Activated naive CD8-positive, alpha-beta T cell (primary cell): ENCODE measurements around the gene LMNA.
"Not testable (repeated sequence)": the region's sequence is repeated elsewhere in the genome, so short reads cannot be mapped to it uniquely, and the experiment has no call there.

ENCODE experiments used
- H3K27ac Mint-ChIP-seq: one replicate; pipeline ENCODE4 v1.8.0; 2021; ENCODE audit warnings: mixed read lengths
- H3K27me3 Mint-ChIP-seq: one replicate; pipeline ENCODE4 v1.8.0; 2021; ENCODE audit warnings: mixed read lengths
- H3K36me3 Mint-ChIP-seq: one replicate; pipeline ENCODE4 v1.8.0; 2021; ENCODE audit warnings: mixed read lengths
- H3K4me1 Mint-ChIP-seq: one replicate; pipeline ENCODE4 v1.8.0; 2021; ENCODE audit warnings: low read depth, mixed read lengths
- H3K4me3 Mint-ChIP-seq: one replicate; pipeline ENCODE4 v1.8.0; 2021; ENCODE audit warnings: mild to moderate bottlenecking, mixed read lengths
- H3K9me3 Mint-ChIP-seq: one replicate; pipeline ENCODE4 v1.8.0; 2021; ENCODE audit warnings: low read depth, mixed read lengths

The LMNA gene

GRCh38 chr1:156114101-156114918 is at the start of gene LMNA:
TSS of gene LMNA (plus strand) at chr1:156114711. CDS start at chr1:156114919, 208 bp downstream.
- peak within 1 kb of the TSS; percentile 91 for H3K4me3 Mint-ChIP-seq
- H3K9me3 Mint-ChIP-seq, result no peaks in the 10 kb centered on the region
- H3K36me3 Mint-ChIP-seq, result peaks cover 2% of the 10 kb centered on the region
- peak within 1 kb of the TSS; percentile 46 for H3K27ac Mint-ChIP-seq
- no peaks in the 10 kb centered on the region for H3K27me3 Mint-ChIP-seq
- H3K4me1 Mint-ChIP-seq, result peaks cover 35% of the 10 kb centered on the region

GRCh38 chr1:156065212-156065611 is 49.3 kb upstream of the LMNA start:
- H3K9me3 Mint-ChIP-seq, result no peaks in the 10 kb centered on the region
- H3K4me3 Mint-ChIP-seq, result no peak overlapping the region
- H3K4me1 Mint-ChIP-seq, result peaks cover 7% of the 10 kb centered on the region
- H3K27ac Mint-ChIP-seq, result no peak overlapping the region
- H3K27me3 Mint-ChIP-seq, result no peaks in the 10 kb centered on the region
- no peaks in the 10 kb centered on the region for H3K36me3 Mint-ChIP-seq

GRCh38 chr1:156065871-156066270 is 48.6 kb upstream of the LMNA start:
- Mint-ChIP-seq H3K4me3 (no peak overlapping the region), H3K27me3 (no peaks in the 10 kb centered on the region), H3K36me3 (no peaks in the 10 kb centered on the region), H3K9me3 (no peaks in the 10 kb centered on the region), H3K27ac (no peak overlapping the region), H3K4me1 (peaks cover 7% of the 10 kb centered on the region)

- H3K4me1 Mint-ChIP-seq, result peaks cover 7% of the 10 kb centered on the region
- H3K27ac Mint-ChIP-seq, result no peak overlapping the region
- no peaks in the 10 kb centered on the region for H3K27me3 Mint-ChIP-seq
- no peak overlapping the region for H3K4me3 Mint-ChIP-seq
- H3K36me3 Mint-ChIP-seq, result no peaks in the 10 kb centered on the region
- no peaks in the 10 kb centered on the region for H3K9me3 Mint-ChIP-seq
Measured at GRCh38 chr1:156067262-156067661, 47.2 kb upstream of the LMNA start.

- H3K4me1 Mint-ChIP-seq, result peaks cover 7% of the 10 kb centered on the region
- no peaks in the 10 kb centered on the region for H3K9me3 Mint-ChIP-seq
- H3K4me3 Mint-ChIP-seq, result no peak overlapping the region
- no peaks in the 10 kb centered on the region for H3K36me3 Mint-ChIP-seq
- H3K27ac Mint-ChIP-seq, result no peak overlapping the region
- H3K27me3 Mint-ChIP-seq, result no peaks in the 10 kb centered on the region
Measured at GRCh38 chr1:156069490-156070455, 44.7 kb upstream of the LMNA start.

- Mint-ChIP-seq H3K27ac (no peak overlapping the region), H3K27me3 (no peaks in the 10 kb centered on the region), H3K4me1 (peaks cover 4% of the 10 kb centered on the region), H3K4me3 (no peak overlapping the region), H3K36me3 (no peaks in the 10 kb centered on the region), H3K9me3 (no peaks in the 10 kb centered on the region)
Measured at GRCh38 chr1:156070548-156070947, 44.0 kb upstream of the LMNA start.

- not testable (repeated sequence) for H3K27me3 Mint-ChIP-seq
Measured at GRCh38 chr1:156071332-156071816, 43.1 kb upstream of the LMNA start.

GRCh38 chr1:156072251-156072650 is 42.3 kb upstream of the LMNA start:
- H3K4me3 Mint-ChIP-seq, result no peak overlapping the region
- no peaks in the 10 kb centered on the region for H3K36me3 Mint-ChIP-seq
- H3K27ac Mint-ChIP-seq, result no peak overlapping the region
- no peaks in the 10 kb centered on the region for H3K9me3 Mint-ChIP-seq
- no peaks in the 10 kb centered on the region for H3K27me3 Mint-ChIP-seq
- no peaks in the 10 kb centered on the region for H3K4me1 Mint-ChIP-seq

More at GRCh38 chr1:156071332-156071816, 43.1 kb upstream of the LMNA start:
- H3K4me3 Mint-ChIP-seq, H3K27ac Mint-ChIP-seq, H3K36me3 Mint-ChIP-seq, H3K9me3 Mint-ChIP-seq, H3K4me1 Mint-ChIP-seq: not testable (repeated sequence)

GRCh38 chr1:156073110-156073687 is 41.3 kb upstream of the LMNA start:
- Mint-ChIP-seq H3K4me1 (no peaks in the 10 kb centered on the region), H3K4me3 (no peak overlapping the region), H3K27me3 (peaks cover 2% of the 10 kb centered on the region), H3K9me3 (no peaks in the 10 kb centered on the region), H3K27ac (no peak overlapping the region), H3K36me3 (no peaks in the 10 kb centered on the region)

GRCh38 chr1:156073740-156074139 is 40.8 kb upstream of the LMNA start:
- Mint-ChIP-seq H3K27me3 (peaks cover 2% of the 10 kb centered on the region), H3K4me3 (no peak overlapping the region), H3K36me3 (no peaks in the 10 kb centered on the region), H3K27ac (no peak overlapping the region), H3K4me1 (no peaks in the 10 kb centered on the region), H3K9me3 (no peaks in the 10 kb centered on the region)

- Mint-ChIP-seq H3K27me3 (peaks cover 2% of the 10 kb centered on the region), H3K9me3 (no peaks in the 10 kb centered on the region), H3K36me3 (no peaks in the 10 kb centered on the region), H3K4me1 (no peaks in the 10 kb centered on the region), H3K4me3 (no peak overlapping the region), H3K27ac (no peak overlapping the region)
Measured at GRCh38 chr1:156074661-156075060, 39.9 kb upstream of the LMNA start.

- H3K9me3 Mint-ChIP-seq, result no peaks in the 10 kb centered on the region
- no peak overlapping the region for H3K27ac Mint-ChIP-seq
- no peaks in the 10 kb centered on the region for H3K36me3 Mint-ChIP-seq
- peaks cover 2% of the 10 kb centered on the region for H3K27me3 Mint-ChIP-seq
- H3K4me3 Mint-ChIP-seq, result no peak overlapping the region
- H3K4me1 Mint-ChIP-seq, result no peaks in the 10 kb centered on the region
Measured at GRCh38 chr1:156075162-156075561, 39.3 kb upstream of the LMNA start.

GRCh38 chr1:156075775-156076204 is 38.7 kb upstream of the LMNA start:
- peak overlapping the region; percentile 14 for H3K4me3 Mint-ChIP-seq
- H3K36me3 Mint-ChIP-seq, result no peaks in the 10 kb centered on the region
- H3K4me1 Mint-ChIP-seq, result no peaks in the 10 kb centered on the region
- no peaks in the 10 kb centered on the region for H3K9me3 Mint-ChIP-seq
- no peak overlapping the region for H3K27ac Mint-ChIP-seq
- peaks cover 2% of the 10 kb centered on the region for H3K27me3 Mint-ChIP-seq

GRCh38 chr1:156076609-156077429 is 37.7 kb upstream of the LMNA start:
- no peaks in the 10 kb centered on the region for H3K9me3 Mint-ChIP-seq
- H3K36me3 Mint-ChIP-seq, result no peaks in the 10 kb centered on the region
- peaks cover 2% of the 10 kb centered on the region for H3K27me3 Mint-ChIP-seq
- peak overlapping the region; percentile 46 for H3K4me3 Mint-ChIP-seq
- H3K27ac Mint-ChIP-seq, result no peak overlapping the region
- peaks cover 1% of the 10 kb centered on the region for H3K4me1 Mint-ChIP-seq
